Prostate gland (tissue), 2 donors: Measurements from ENCODE around the gene HS3ST6. TPM values are rescaled to one million over a fixed set of nuclear protein-coding genes. Genes with fewer than 3 reads are reported as not detected.
"Not testable (repeated sequence)": the region's sequence is repeated elsewhere in the genome, so short reads cannot be mapped to it uniquely, and the experiment has no call there.

Experiments
- DNase-seq: peaks from one replicate; pipeline ENCODE4 v3.0.0-alpha.2; 2019; ENCODE audit warnings: low spot score
- H3K27ac ChIP-seq, 2 donors: fragments of 200-600 bp; sonication (generic); 2 replicates each; pipeline ENCODE4 v1.5.1; 2017 to 2019
- H3K27me3 ChIP-seq: fragments of 200-600 bp; sonication (generic); replicated peaks from 2 replicates; pipeline ENCODE4 v1.5.1; 2019; ENCODE audit not compliant: insufficient read depth
- H3K36me3 ChIP-seq, 2 donors: fragments of 200-600 bp; sonication (generic); 1 replicate in 1 of 2; 2 replicates in 1 of 2; pipeline versions ENCODE4 v1.5.1 to v1.8.1; 2017 to 2019
- H3K4me1 ChIP-seq: fragments of 200-600 bp; sonication (generic); replicated peaks from 2 replicates; pipeline ENCODE4 v1.5.1; 2019
- H3K4me3 ChIP-seq, 2 donors: fragments of 200-600 bp; sonication (generic); 2 replicates each; pipeline ENCODE4 v1.5.1; 2017 to 2019
- H3K9me3 ChIP-seq: fragments of 200-600 bp; sonication (generic); 2 replicates; pipeline ENCODE4 v1.5.1; 2017
- CTCF ChIP-seq, 4 experiments: fragments of 200-600 bp in 2 of 4; fragments of 450-650 bp in 2 of 4; sonication (generic) in 2 of 4; IDR thresholded peaks; 1 replicate in 3 of 4; 2 replicates in 1 of 4; pipeline ENCODE4 v1.5.1; 2016 to 2019; ENCODE audit warnings: antibody characterized with exemption in 4 of 4, mild to moderate bottlenecking in 2 of 4, moderate library complexity in 2 of 4
- POLR2A ChIP-seq: fragments of 450-650 bp; IDR thresholded peaks from one replicate; pipeline ENCODE4 v1.6.1; 2016; ENCODE audit warnings: antibody characterized with exemption, mild to moderate bottlenecking
- POLR2AphosphoS5 ChIP-seq: sonication (generic); formaldehyde crosslinking; IDR thresholded peaks from one replicate; pipeline ENCODE4 v1.6.1; 2017; ENCODE audit warnings: antibody characterized with exemption
- WGBS: methylation state at CpG from one replicate; pipeline ENCODE4 v1.1.5; 2018; 5-methylcytosine and 5-hydroxymethylcytosine counted together
- intact Hi-C: fragments of 100-400 bp; cut with DNase I; formaldehyde crosslinking; loops from one replicate; pipeline ENCODE4 v1.14.2; 2022
- total RNA-seq, 2 donors: library from RNA; depleted of rRNA; stranded (reverse); fragments of >200 nt; gene quantifications; one replicate each; pipeline ENCODE4 v1.1.0, GENCODE V29; 2016

Gene HS3ST6
- total RNA-seq, 2 donors from 2014 or later = 0.77 to 0.91 TPM

- 7% methylated on average over 44 of the region's 44 CpGs for WGBS
- no peaks in the 10 kb centered on the region for H3K36me3 ChIP-seq
- no peaks in the 10 kb centered on the region for H3K27me3 ChIP-seq
- no peaks in the 10 kb centered on the region for H3K9me3 ChIP-seq
- DNase-seq = no peak
- TF ChIP-seq POLR2AphosphoS5 = no peak
- TF ChIP-seq POLR2A = no peak
- no peak for TF ChIP-seq CTCF (IDR thresholded peaks at IDR 0.05)
- H3K27ac ChIP-seq = peak overlapping the region; percentile 85 to 95
- H3K4me3 ChIP-seq = peak overlapping the region; percentile 86 to 99
- intact Hi-C loops = no loop called here
- peaks cover 8% of the 10 kb centered on the region for H3K4me1 ChIP-seq
Observed at GRCh38 chr16:1963806-1964505, 45.7 kb upstream of the HS3ST6 start.

GRCh38 chr16:1962161-1963153, 44.2 kb upstream of the HS3ST6 start:
- H3K4me1 ChIP-seq, H3K27me3 ChIP-seq, H3K9me3 ChIP-seq, H3K4me3 ChIP-seq, DNase-seq, H3K36me3 ChIP-seq, H3K27ac ChIP-seq, intact Hi-C loops: not testable (repeated sequence)
- WGBS = 81% methylated on average over 37 of the region's 37 CpGs

GRCh38 chr16:1961651-1962067, 43.4 kb upstream of the HS3ST6 start:
- TF ChIP-seq CTCF (IDR thresholded peaks at IDR 0.05) (no peak), POLR2AphosphoS5 (no peak), POLR2A (no peak)
- DNase-seq = no peak
- no peak overlapping the region for H3K4me3 ChIP-seq
- no peaks in the 10 kb centered on the region for H3K36me3 ChIP-seq
- 55% methylated on average over 6 of the region's 6 CpGs for WGBS
- H3K27ac ChIP-seq = no peak overlapping the region
- no peaks in the 10 kb centered on the region for H3K27me3 ChIP-seq
- intact Hi-C loops = no loop called here
- no peaks in the 10 kb centered on the region for H3K9me3 ChIP-seq
- H3K4me1 ChIP-seq = peaks cover 8% of the 10 kb centered on the region

GRCh38 chr16:1960665-1961630, 42.7 kb upstream of the HS3ST6 start:
- H3K4me1 ChIP-seq = peaks cover 7% of the 10 kb centered on the region
- 37% methylated on average over 20 of the region's 20 CpGs for WGBS
- H3K27me3 ChIP-seq = no peaks in the 10 kb centered on the region
- intact Hi-C loops = no loop called here
- DNase-seq = no peak
- no peak overlapping the region for H3K4me3 ChIP-seq
- no peaks in the 10 kb centered on the region for H3K36me3 ChIP-seq
- H3K9me3 ChIP-seq = no peaks in the 10 kb centered on the region
- TF ChIP-seq POLR2A (no peak), POLR2AphosphoS5 (no peak), CTCF (IDR thresholded peaks at IDR 0.05) (no peak)
- no peak overlapping the region for H3K27ac ChIP-seq
